Heart left ventricle (tissue), 16 donors: ENCODE data around the gene HOXD3. TPM values are rescaled to one million over a fixed set of nuclear protein-coding genes. Genes with fewer than 3 reads are reported as not detected.

Experiments used
- ATAC-seq, 4 donors: fragments of 200-7000 bp; cut with Tn5 transposase; one replicate each; pipeline ENCODE4 v1.9.1; 2020 to 2022; ENCODE audit warnings: moderate library complexity in 4 of 4, mild to moderate bottlenecking in 3 of 4, moderate number of reproducible peaks in 1 of 4
- DNase-seq, 5 donors: peaks; one replicate each; pipeline ENCODE4 v3.0.0-alpha.2; 2020
- H3K27ac ChIP-seq, 12 donors: fragments of 200-600 bp; sonication (generic) in 4 of 12; one replicate each; pipeline versions ENCODE4 v1.5.0 to v1.8.0; 2016 to 2022; ENCODE audit warnings: mild to moderate bottlenecking in 2 of 12
- H3K27me3 ChIP-seq, 9 donors: fragments of 200-600 bp; sonication (generic) in 2 of 9; one replicate each; pipeline versions ENCODE4 v1.5.1 to v1.8.0; 2016 to 2022; ENCODE audit warnings: mild to moderate bottlenecking in 3 of 9
- H3K36me3 ChIP-seq, 9 donors: fragments of 200-600 bp; sonication (generic) in 2 of 9; one replicate each; pipeline versions ENCODE4 v1.5.0 to v1.8.0; 2018 to 2022; ENCODE audit warnings: mild to moderate bottlenecking in 2 of 9
- H3K4me1 ChIP-seq, 12 donors: fragments of 200-600 bp; sonication (generic) in 4 of 12; one replicate each; pipeline versions ENCODE4 v1.5.0 to v1.8.0; 2016 to 2022; ENCODE audit warnings: mild to moderate bottlenecking in 3 of 12
- H3K4me3 ChIP-seq, 12 donors: fragments of 200-600 bp; sonication (generic) in 4 of 12; one replicate each; pipeline versions ENCODE4 v1.5.0 to v1.8.0; 2017 to 2022; ENCODE audit warnings: mild to moderate bottlenecking in 9 of 12, moderate library complexity in 4 of 12
- H3K9me3 ChIP-seq, 12 donors: fragments of 200-600 bp; sonication (generic) in 4 of 12; one replicate each; pipeline versions ENCODE4 v1.5.0 to v1.8.0; 2016 to 2022; ENCODE audit warnings: mild to moderate bottlenecking in 1 of 12
- CTCF ChIP-seq, 12 donors: fragments of 200-600 bp; sonication (generic) in 4 of 12; IDR thresholded peaks; one replicate each; pipeline versions ENCODE4 v1.5.0 to v1.8.0; 2018 to 2022; ENCODE audit warnings: antibody characterized with exemption in 12 of 12, mild to moderate bottlenecking in 5 of 12
- POLR2A ChIP-seq, 2 donors: fragments of 450-650 bp; IDR thresholded peaks; one replicate each; pipeline ENCODE4 v1.6.1; 2017; ENCODE audit warnings: antibody characterized with exemption in 2 of 2, mild to moderate bottlenecking in 2 of 2, moderate library complexity in 2 of 2
- WGBS, 4 donors: extraction: QIAGEN DNeasy Blood & Tissue Kit in 2 of 4; methylation state at CpG; one replicate each; pipeline versions ENCODE4 v1.1.5 to v1.1.7; 2013 to 2018; 5-methylcytosine and 5-hydroxymethylcytosine counted together
- intact Hi-C, 10 donors: fragments of 100-400 bp; cut with DNase I; formaldehyde crosslinking; loops; one replicate each; pipeline versions ENCODE4 v1.11.1 to v1.14.2; 2022
- polyA plus RNA-seq, 2 donors: library from polyadenylated mRNA; stranded (reverse); fragments of 200-250 nt; gene quantifications; one replicate each; pipeline ENCODE4 v1.2.3, GENCODE V29; 2013
- total RNA-seq, 9 donors: library from RNA; depleted of rRNA in 2 of 9; stranded (reverse); fragments of >200 nt in 2 of 9; fragmentation: NEBNext Ultra II Directional in 3 of 9; extraction: Animal tissue kit (Norgen Biotek cat#: 25700) in 3 of 9; gene quantifications; one replicate each; pipeline versions ENCODE4 v1.1.0 to v1.2.4, GENCODE V29; 2016 to 2023
- donor health status: ischemic (EF 13 %, LVEDD 7.1; RV severe dilation, severe dysfunction).
- donor health status: healthy with polysubstance abuse.
- donor health status: DM: no; HTN: yes; CAD: no.
- donor health status: DM: no; HTN: no; CAD: no.
- donor health status: ischemic (EF 25% LVEDD 6.9; RV normal size, moderate dysfunction).
- donor health status: ischemic (EF 25% LVEDD 5.7; RV mildly dilated, moderate dysfunction).
- donor health status: healthy.
- donor health status: DM: yes; HTN: yes; CAD: no.
- donor health status: ischemic (EF 35%, LVEDD 5.7; RV mildly dilated, moderate dysfunction).
- donor health status: nonischemic (EF 11% LVEDD 7.7; RV severe dilation, severe dysfunction).
- donor health status: DM: yes; HTN: yes; CAD: no.
- donor health status: PGD.
- donor health status: ischemic (EF 29% LVEDD 5.4; RV normal size, mild dysfunction).
- donor health status: nonischemic (EF 23%, LVEDD 6.1; RV moderate dilation, normal function).

HOXD3 gene
- total and polyA plus RNA-seq, 11 donors = 0.04 to 1.4 (median 0.52) TPM

DNA sequence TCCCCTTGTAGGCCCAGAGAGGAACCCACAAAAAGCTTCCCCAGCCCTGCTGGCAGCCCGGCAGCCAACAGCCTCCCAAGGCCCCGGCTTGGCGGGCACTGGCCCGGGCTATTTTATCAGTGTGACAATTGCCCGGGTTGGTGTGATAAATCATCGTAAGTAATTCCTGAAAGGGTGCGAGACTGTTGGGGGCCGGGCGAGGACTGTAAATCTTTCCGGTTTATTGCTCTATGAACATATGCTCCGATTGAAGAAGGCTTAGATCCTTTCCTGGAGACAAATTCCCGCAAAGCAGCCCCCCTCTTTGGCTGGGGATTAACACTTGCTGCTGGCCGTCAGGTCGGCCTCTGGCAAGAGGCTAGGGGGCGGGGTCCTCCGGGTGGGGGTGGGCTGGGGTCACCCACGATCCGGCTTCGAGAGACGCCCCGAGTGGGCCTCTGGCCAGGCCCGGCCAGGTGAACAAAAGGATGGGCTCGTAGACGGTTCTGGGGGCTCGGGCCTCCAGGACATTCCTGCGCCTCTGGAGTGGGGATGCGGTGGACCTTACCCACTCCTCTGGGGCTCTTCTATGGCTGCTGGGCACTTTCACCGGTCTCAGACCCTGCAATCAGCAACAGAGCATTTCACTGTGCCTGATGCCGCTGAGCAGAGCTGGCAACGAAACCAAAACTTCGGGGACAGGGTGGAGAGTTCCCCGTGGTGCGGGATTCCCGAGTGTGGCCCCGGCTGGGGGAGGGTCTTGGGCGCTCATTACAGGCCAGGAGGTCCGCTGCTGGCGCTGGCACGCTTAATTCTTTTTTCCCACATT lies 2.0 kb downstream of the HOXD3 start:
- Histone ChIP-seq H3K4me1 (peaks cover 0 to 35% (median 16%) of the 10 kb centered on the region in 12 donors), H3K4me3 (peak overlapping the region in 5 of 12 donors; percentile 20 to 43 (median 24)), H3K27ac (no peak overlapping the region), H3K36me3 (no peaks in the 10 kb centered on the region), H3K27me3 (peaks cover 76 to 100% (median 100%) of the 10 kb centered on the region in 9 donors), H3K9me3 (no peaks in the 10 kb centered on the region)
- intact Hi-C loops = loop anchor here in 1 of 10 donors (10.0 kb wide), 1 partner anchor 106 kb away; the partner anchor contains the start of gene MTX2
- WGBS, 4 donors = 6 to 25% (median 18%) methylated on average over 37 to 39 of the region's 39 CpGs
- DNase-seq (no peak), ATAC-seq (no peak)
- TF ChIP-seq CTCF (IDR thresholded peaks at IDR 0.05) = no peak
- TF ChIP-seq POLR2A (IDR thresholded peaks at IDR 0.05) = no peak

DNA sequence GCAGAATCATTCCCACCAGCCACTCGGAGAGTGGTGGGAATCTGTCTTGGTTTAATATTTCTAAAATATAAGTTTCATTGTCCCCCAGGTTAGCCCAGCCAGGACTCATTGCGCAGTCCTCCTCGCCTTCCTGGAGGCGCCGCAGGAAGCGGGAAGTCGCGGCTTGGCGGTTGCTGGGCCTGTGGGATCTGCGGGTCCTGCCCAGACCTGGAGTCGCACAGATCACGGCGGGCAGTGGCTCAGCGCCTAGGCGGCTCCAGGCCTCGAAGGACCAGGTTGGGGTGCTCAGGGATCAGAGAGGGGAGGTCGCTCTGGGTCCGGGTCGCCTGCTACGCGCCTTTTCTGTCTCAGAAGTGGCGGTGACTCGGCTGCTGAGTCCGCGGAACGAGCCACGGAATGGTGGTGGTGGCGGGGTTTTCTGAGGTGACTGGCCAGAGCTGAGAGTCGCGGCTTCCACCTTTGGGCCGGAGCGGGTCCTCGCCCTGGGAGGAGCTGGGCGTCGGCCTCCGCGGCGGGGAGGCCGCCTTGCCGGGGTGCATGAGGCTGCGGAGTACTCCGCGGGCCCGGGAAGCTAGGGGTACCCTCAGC lies 2.6 kb downstream of the HOXD3 start:
- H3K4me1 ChIP-seq = peaks cover 0 to 37% (median 16%) of the 10 kb centered on the region in 12 donors
- 2 to 17% (median 10%) methylated on average over 27 to 44 of the region's 44 CpGs for WGBS, 4 donors
- TF ChIP-seq CTCF (IDR thresholded peaks at IDR 0.05) (no peak), POLR2A (IDR thresholded peaks at IDR 0.05) (no peak)
- H3K27me3 ChIP-seq = peaks cover 76 to 100% (median 100%) of the 10 kb centered on the region in 9 donors
- ATAC-seq (peak in 1 of 4 donors; percentile 16), DNase-seq (no peak)
- peak overlapping the region in 9 of 12 donors; percentile 5 to 43 (median 21) for H3K4me3 ChIP-seq
- H3K27ac ChIP-seq = peak overlapping the region in 4 of 12 donors; percentile 17 to 37 (median 34)
- intact Hi-C loops = loop anchor here in 1 of 10 donors (10.0 kb wide), 1 partner anchor 105 kb away; the partner anchor contains the start of gene MTX2
- no peaks in the 10 kb centered on the region for H3K36me3 ChIP-seq
- no peaks in the 10 kb centered on the region for H3K9me3 ChIP-seq

GRCh38 chr2:176160251-176160985 lies 3.3 kb downstream of the HOXD3 start:
- H3K27me3 ChIP-seq = peaks cover 76 to 100% (median 100%) of the 10 kb centered on the region in 9 donors
- intact Hi-C loops = no loop called here
- peaks cover 0 to 43% (median 18%) of the 10 kb centered on the region in 12 donors for H3K4me1 ChIP-seq
- peak overlapping the region in 3 of 12 donors; percentile 17 to 36 (median 31) for H3K27ac ChIP-seq
- ATAC-seq (peak in 2 of 4 donors; percentile 18 to 36), DNase-seq (no peak)
- peak overlapping the region in 9 of 12 donors; percentile 5 to 43 (median 21) for H3K4me3 ChIP-seq
- WGBS, 4 donors = 3 to 17% (median 9%) methylated on average over 31 to 50 of the region's 50 CpGs
- TF ChIP-seq CTCF (IDR thresholded peaks at IDR 0.05) (no peak), POLR2A (IDR thresholded peaks at IDR 0.05) (no peak)
- H3K9me3 ChIP-seq = no peaks in the 10 kb centered on the region
- H3K36me3 ChIP-seq = no peaks in the 10 kb centered on the region
